SK-N-DZ (cell line): ENCODE results near the gene MAPK8IP3.

Experiments used
- DNase-seq: peaks from one replicate; pipeline ENCODE4 v3.0.0-alpha.2; 2015; ENCODE audit warnings: low spot score

The MAPK8IP3 gene

DNA sequence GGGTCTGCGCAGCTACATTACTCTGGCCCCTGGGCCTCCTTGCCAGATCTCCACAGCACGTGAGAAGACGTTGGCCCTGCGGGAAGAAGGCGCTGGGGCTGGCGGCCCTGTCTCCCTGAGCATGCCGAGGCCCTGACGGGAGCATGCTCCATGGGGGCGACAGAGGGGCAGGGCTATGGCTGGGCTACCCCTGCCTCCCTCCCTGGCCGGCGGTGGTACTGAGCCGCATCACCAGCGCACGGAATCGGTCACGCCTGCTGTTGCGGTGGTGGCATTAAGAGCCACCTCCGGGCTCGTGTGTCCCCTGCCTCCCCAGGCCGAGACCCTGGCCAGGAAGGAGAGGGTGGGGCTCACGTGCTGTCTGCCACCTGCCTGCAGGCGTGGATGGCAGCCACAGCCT, 28.1 kb downstream of the MAPK8IP3 start:
- DNase-seq: no peak

- DNase-seq: no peak
Measured at GRCh38 chr16:1734816-1735215, 28.8 kb downstream of the MAPK8IP3 start.

DNA sequence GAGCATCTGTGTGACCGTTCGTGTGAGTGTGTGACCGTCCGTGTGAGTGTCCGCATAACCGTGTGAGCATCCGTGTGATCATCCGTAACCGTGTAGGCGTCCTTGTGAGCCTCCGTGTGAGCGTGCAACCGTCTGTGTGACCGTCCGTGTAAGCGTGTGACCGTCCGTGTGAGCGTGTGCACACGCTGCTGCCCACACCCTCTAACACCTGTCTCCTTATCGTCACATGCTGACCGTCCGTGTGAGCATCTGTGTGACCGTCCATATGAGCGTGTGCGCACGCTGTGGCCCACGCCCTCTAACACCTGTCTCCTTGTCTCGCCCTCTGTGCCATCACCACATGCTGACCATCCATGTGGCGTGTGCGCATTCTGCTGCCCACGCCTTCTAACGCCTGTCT, 34.2 kb downstream of the MAPK8IP3 start:
- no peak for DNase-seq

DNA sequence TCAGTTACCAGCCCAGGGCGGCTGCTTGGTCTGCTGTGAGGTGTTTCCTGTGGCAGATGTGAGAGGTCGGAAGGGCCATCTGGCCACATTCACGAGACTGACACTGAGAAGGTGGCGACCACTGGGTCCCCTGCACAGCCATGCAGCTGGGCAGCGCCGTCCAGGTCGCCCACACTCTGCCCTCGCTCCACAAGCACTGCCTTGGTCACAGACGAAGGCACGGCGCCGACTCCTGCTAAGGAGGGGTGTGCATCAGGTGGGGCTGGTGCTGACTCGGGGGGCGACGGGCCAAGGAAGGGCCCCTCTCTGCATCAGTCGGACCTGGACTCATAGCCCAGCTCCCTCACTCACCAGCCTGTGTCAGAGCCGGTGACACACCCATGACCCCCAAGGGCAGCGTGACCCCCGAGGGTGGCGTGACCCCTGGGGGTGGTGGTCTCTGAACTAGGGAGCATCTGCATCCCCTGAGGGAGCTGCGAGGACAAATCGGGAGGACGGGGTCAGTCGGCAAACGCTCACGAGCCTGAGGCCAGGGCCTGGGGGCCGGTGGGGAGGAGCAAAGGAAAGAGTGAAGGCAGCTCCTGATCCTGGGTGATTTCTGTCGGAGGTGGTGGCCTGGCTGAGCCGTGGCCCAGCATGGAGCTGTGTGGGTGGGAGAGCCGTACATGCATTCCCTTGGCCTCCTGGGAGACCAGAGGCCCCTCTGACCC, 34.9 kb downstream of the MAPK8IP3 start:
- no peak for DNase-seq

- DNase-seq: no peak
Measured at GRCh38 chr16:1741553-1742165, 35.7 kb downstream of the MAPK8IP3 start.

DNA sequence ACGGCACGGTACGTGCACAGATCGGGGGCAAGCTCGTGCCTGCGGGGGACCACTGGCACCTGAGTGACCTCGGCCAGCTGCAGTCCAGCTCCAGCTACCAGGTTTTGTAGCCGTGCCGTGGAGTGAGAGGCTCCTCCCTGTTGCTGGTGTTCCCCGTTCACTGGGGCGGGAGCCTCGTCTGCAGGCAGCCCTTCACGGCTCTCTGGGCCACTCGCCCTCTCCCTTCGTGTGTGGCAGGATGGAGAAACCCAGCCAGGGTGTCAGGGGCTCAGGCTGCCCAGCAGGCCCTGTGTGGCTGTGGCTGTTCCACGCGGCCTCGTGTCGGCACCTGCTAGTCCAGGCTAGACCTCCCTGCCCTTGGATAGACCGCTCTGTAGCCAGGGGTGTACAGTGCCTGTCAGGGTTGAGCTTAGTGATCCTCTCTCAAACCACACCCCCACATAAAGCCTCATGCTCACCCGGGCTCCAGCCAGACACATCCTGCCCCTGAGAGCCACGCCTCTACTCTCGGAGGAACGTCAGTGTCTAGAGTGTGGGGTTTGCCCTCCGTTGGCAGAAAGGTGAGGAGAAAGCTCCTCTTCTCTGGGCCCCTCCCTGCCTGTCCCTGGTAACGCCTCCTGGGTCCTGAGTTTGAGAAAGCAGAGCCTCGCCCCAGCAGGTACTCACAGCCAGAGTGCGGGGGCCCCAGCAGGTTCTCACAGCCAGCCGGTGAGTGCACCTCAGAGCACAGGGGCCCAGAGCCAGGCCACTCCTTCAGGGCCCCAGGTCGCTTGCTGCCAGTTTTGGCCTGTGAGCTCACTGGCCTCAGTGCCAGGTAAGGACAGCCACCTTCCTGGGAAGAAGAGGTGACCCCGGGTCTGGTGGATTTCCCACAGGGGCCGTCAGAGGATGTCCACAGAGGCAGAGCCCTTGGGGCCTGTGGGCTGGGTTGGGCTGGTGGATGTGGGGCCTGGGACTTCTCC, 37.7 kb downstream of the MAPK8IP3 start:
- DNase-seq: no peak

DNA sequence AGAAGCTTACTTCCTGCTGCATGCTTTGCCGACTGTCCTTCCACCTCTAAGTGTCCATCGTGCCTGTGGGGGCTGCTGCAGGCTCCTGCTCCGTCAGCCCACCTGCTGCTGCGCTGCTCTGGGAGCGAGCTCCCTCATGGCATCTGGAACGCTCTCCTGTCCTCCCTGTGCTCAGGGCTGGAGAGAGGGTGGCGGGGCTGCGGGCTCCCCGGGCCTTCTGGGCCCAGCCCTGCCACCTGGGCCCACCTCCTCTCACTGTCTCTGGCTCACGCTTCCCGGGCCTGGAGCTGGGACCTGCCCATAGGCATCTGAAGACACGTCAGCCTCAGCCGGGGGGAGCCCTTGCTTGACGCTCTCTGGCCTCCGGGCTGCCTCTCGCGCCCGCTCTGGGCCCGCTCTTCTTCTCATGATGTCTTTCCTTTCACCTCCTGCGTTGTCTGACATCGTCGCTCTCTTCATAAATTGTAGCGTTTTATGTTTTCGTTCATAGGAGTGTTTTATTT, 38.4 kb downstream of the MAPK8IP3 start:
- no peak for DNase-seq

DNA sequence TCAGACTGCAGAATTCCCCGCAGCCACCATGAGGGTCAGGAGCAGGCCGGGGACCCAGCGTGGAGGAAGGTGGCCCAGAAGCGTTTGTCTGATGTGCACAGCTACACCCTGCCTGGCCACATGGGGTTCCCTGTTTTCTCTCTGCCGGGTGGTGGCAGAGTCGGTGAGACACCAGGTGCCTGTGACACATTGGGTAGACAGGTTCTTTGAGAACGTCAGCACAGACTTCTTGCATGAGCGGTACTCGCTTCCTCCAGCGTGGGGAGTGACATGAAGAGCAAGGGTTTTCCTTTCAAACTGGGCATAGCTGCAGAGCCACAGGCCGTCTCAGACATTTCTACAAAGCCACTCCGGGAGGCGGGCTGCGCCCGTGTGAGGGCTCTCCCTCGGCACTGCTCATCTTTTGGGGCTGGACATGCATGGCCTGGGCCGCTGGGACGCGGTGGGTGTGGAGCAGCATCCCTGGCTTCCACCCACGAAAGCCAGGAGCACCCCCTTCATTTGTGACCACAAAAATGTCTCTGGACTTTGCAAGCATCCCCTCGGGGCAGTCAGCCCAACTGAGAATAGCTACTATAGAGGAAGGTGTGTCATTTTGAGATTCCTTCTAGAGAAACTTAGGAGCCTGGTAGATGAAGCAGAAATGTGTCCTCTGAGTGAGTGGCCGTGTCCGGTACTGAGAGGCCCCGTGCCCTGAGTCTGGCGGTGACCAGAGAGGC, 39.3 kb downstream of the MAPK8IP3 start:
- no peak for DNase-seq

GRCh38 chr16:1745900-1746692, 40.1 kb downstream of the MAPK8IP3 start:
- DNase-seq: no peak

- DNase-seq: no peak
Measured at GRCh38 chr16:1746693-1747195, 40.7 kb downstream of the MAPK8IP3 start.

DNA sequence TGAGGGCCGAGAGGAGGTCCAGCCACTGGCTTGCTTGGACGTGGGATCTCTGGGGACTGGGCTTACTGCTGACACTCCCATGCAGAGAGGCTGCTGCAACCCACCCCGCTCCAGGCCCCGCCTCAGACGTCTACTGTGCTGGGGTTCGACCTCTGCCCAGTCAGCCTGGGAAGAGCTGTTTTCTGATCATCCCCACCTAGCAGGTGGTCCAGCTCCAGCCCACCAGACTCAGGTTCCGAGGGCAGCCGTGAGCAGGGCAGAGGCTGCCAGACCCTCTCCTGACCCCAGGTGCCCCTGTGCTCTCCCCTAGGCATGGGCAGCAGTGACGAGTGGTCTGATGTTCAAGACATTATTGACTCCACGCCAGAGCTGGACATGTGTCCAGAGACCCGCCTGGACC, 41.9 kb downstream of the MAPK8IP3 start:
- DNase-seq: no peak

GRCh38 chr16:1749152-1750117, 43.4 kb downstream of the MAPK8IP3 start:
- DNase-seq: no peak

GRCh38 chr16:1751946-1752345, 46.0 kb downstream of the MAPK8IP3 start:
- no peak for DNase-seq

- no peak for DNase-seq
Measured at GRCh38 chr16:1752853-1753252, 46.9 kb downstream of the MAPK8IP3 start.

DNA sequence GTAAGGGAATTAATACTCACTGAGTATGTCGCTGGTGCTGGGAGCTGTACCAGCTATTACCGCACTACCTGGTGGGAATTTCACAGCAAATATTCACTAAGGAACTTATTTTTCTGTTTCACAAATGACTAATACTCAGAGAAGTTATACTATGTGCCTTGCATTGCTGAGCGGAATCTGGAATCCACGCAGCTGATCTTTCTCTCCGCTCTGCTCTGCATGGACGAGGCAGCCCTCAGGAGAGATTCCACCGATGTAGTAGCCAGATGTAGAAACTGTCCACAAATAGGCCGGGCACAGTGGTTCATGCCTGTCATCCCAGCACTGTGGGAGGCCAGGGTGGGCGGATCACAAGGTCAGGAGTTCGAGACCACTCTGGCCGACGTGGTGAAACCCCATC, 48.2 kb downstream of the MAPK8IP3 start:
- no peak for DNase-seq

GRCh38 chr16:1757714-1758461, 51.9 kb downstream of the MAPK8IP3 start:
- no peak for DNase-seq

DNA sequence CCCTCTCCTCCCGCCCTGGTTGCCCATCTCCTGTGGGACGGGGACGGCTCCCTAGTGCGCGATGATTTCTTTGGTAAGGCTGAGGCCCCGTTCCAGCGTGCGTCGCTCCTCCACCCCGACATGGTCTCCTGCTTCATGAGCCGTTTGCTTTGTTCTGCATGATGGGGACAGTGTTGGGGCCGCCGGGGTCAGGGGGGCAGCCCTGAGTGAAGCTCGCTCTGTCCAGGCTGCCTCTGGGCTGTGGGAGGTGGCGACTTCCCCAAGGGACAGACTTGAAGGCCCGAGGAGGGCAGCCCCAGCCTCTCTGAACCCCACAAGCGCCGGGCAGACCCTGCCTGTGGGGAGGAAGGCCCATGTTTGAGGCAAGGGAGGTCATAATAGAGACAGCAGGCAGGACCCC, 52.9 kb downstream of the MAPK8IP3 start:
- DNase-seq: no peak

- no peak for DNase-seq
Measured at GRCh38 chr16:1759511-1759910, 53.5 kb downstream of the MAPK8IP3 start.

GRCh38 chr16:1760911-1761310, 54.9 kb downstream of the MAPK8IP3 start:
- no peak for DNase-seq
